Endothelial cell of umbilical vein (primary cell): ENCODE results near the gene PRPSAP1. TPM values are rescaled to one million over a fixed set of nuclear protein-coding genes. Genes with fewer than 3 reads are reported as not detected.

Experiments used
- BruUV-seq: library from RNA; stranded (reverse); fragments of 400-500 nt; replicated peaks from 2 replicates; lab custom pipeline; 2021; lab: Mats Ljungman, UMichigan
- CTCF ChIA-PET: fragments of 300-600, 350-600 bp; sonication (Branson Sonifier 250); formaldehyde crosslinking; loops from one replicate; lab custom pipeline; 2021; ENCODE audit warnings: antibody characterized with exemption, inconsistent platforms; lab: Charles Lee
- POLR2A ChIA-PET: fragments of 300-600, 350-600 bp; sonication (Branson Sonifier 250); formaldehyde crosslinking; loops from one replicate; lab custom pipeline; 2021; ENCODE audit warnings: antibody characterized with exemption, inconsistent platforms; lab: Charles Lee
- DNase-seq: peaks from one replicate; pipeline ENCODE4 v3.0.0-alpha.2; 2011; ENCODE audit warnings: low read depth, low spot score
- FAIRE-seq: peaks from 2 replicates; lab custom pipeline; 2011; peaks lifted over from hg19 to GRCh38; lab: Jason Lieb, UNC
- H2AFZ ChIP-seq: 2 replicates; pipeline ENCODE4 v1.6.0; 2012; ENCODE audit warnings: low read depth, low read length, control low read depth, inconsistent platforms
- H3K27ac ChIP-seq: 2 replicates; pipeline ENCODE4 v1.5.1; 2011; ENCODE audit warnings: low read depth, mild to moderate bottlenecking, control low read depth, low read length, moderate library complexity; ENCODE audit not compliant: insufficient read depth
- H3K27me3 ChIP-seq, 2 experiments: 2 replicates each; pipeline versions ENCODE4 v1.6.0 to v1.6.1; 2011; ENCODE audit warnings: low read length in 2 of 2, mixed read lengths in 1 of 2; ENCODE audit not compliant: control insufficient read depth in 2 of 2, insufficient read depth in 2 of 2
- H3K36me3 ChIP-seq, 2 experiments: 2 replicates in 1 of 2; 3 replicates in 1 of 2; pipeline ENCODE4 v1.5.1; 2011; ENCODE audit warnings: low read length in 2 of 2, mild to moderate bottlenecking in 1 of 2, moderate library complexity in 1 of 2; ENCODE audit not compliant: control insufficient read depth in 2 of 2, insufficient read depth in 2 of 2; ENCODE audit errors: extremely low read depth in 1 of 2
- H3K4me1 ChIP-seq: 3 replicates; pipeline ENCODE4 v1.5.1; 2011; ENCODE audit warnings: mild to moderate bottlenecking, low read length; ENCODE audit not compliant: control insufficient read depth, insufficient read depth; ENCODE audit errors: extremely low read depth
- H3K4me2 ChIP-seq: 2 replicates; pipeline ENCODE4 v1.6.1; 2011; ENCODE audit warnings: low read length, control low read depth, mixed read lengths; ENCODE audit not compliant: insufficient read depth
- H3K4me3 ChIP-seq, 3 experiments: fragments of 200-600 bp in 1 of 3; sonication (generic), shearing (Covaris generic) in 1 of 3; replicated peaks in 1 of 3; 2 replicates each; pipeline ENCODE4 v1.5.1; 2011 to 2016; ENCODE audit warnings: control low read depth in 3 of 3, low read length in 3 of 3, mild to moderate bottlenecking in 2 of 3, inconsistent platforms in 1 of 3, low read depth in 1 of 3, moderate library complexity in 1 of 3; ENCODE audit not compliant: insufficient read depth in 1 of 3
- H3K79me2 ChIP-seq: 2 replicates; pipeline ENCODE4 v1.6.0; 2012; ENCODE audit warnings: low read length, inconsistent platforms; ENCODE audit not compliant: control insufficient read depth, insufficient read depth
- H3K9ac ChIP-seq: replicated peaks from 2 replicates; pipeline ENCODE3; 2011; ENCODE audit warnings: low read length, control low read depth; ENCODE audit not compliant: insufficient read depth; ENCODE audit errors: extremely low read depth
- H3K9me1 ChIP-seq: replicated peaks from 3 replicates; pipeline ENCODE4 v1.6.0; 2011; ENCODE audit warnings: mild to moderate bottlenecking, low read length; ENCODE audit not compliant: control insufficient read depth, insufficient read depth; ENCODE audit errors: extremely low read depth
- H3K9me3 ChIP-seq: replicated peaks from 2 replicates; pipeline ENCODE4 v1.5.1; 2012; ENCODE audit warnings: low read length, inconsistent platforms; ENCODE audit not compliant: control insufficient read depth, insufficient read depth
- H4K20me1 ChIP-seq: replicated peaks from 2 replicates; pipeline ENCODE3; 2011; ENCODE audit warnings: mild to moderate bottlenecking, low read length; ENCODE audit not compliant: control insufficient read depth, insufficient read depth; ENCODE audit errors: extremely low read depth
- GATA2 ChIP-seq: IDR thresholded peaks from 2 replicates; pipeline ENCODE4 v1.7.0; 2011; ENCODE audit warnings: low read depth, mild to moderate bottlenecking, moderate library complexity, mixed read lengths, low read length; ENCODE audit not compliant: insufficient read length, insufficient read depth
- JUN ChIP-seq: IDR thresholded peaks from 2 replicates; pipeline ENCODE4 v1.6.1; 2011; ENCODE audit warnings: borderline replicate concordance, low read depth; ENCODE audit not compliant: insufficient read length, insufficient read depth
- MYC ChIP-seq: IDR thresholded peaks from one replicate; pipeline ENCODE4 v1.6.1; 2011; ENCODE audit warnings: mild to moderate bottlenecking, low read depth, low read length
- POLR2AphosphoS5 ChIP-seq: IDR thresholded peaks from 2 replicates; pipeline ENCODE4 v1.6.1; 2012; ENCODE audit warnings: low read depth, mild to moderate bottlenecking, control low read depth, low read length, moderate library complexity; ENCODE audit not compliant: insufficient read depth
- dilution Hi-C: fragments of 300-500 bp; cut with MboI; formaldehyde crosslinking; loops from one replicate; pipeline ENCODE4 v1.15.0; 2019; ENCODE audit warnings: low sequenced_read_pairs; ENCODE audit not compliant: extremely low pct_ligation_motif_present
- intact Hi-C: fragments of 100-400 bp; cut with micrococcal nuclease; formaldehyde crosslinking; loops from one replicate; pipeline ENCODE4 v1.10.0; 2022
- polyA plus RNA-seq, 4 experiments: library from polyadenylated mRNA; depleted of rRNA in 3 of 4; stranded (reverse) in 3 of 4; unstranded in 1 of 4; fragments of >200 nt; gene quantifications; 2 replicates each; pipeline versions ENCODE4 v1.2.1 to v1.2.3, GENCODE V29; 2011 to 2012; ENCODE audit warnings: missing spikeins in 1 of 4
- total RNA-seq: library from RNA; stranded (reverse); gene quantifications from 2 replicates; pipeline ENCODE4 v1.2.3, GENCODE V29; 2021
- TF ChIP-seq, protein P1 (sequence below), 2 donors: IDR thresholded peaks; 1 replicate in 1 of 2; 2 replicates in 1 of 2; pipeline ENCODE4 v1.5.1; 2011; ENCODE audit warnings: low read length in 2 of 2, mild to moderate bottlenecking in 2 of 2, moderate library complexity in 2 of 2, control low read depth in 1 of 2, inconsistent platforms in 1 of 2, low read depth in 1 of 2; ENCODE audit not compliant: insufficient read depth in 1 of 2; ENCODE audit errors: extremely low read depth in 1 of 2
- TF ChIP-seq, protein P2 (sequence below): IDR thresholded peaks from 2 replicates; pipeline ENCODE4 v1.6.1; 2011; ENCODE audit not compliant: insufficient read depth, insufficient read length

The PRPSAP1 gene
- total and polyA plus RNA-seq, 2 donors (not counting 3 experiments of a cell fraction or from before 2014, with no cell fraction given), result 90.2 to 123 TPM

DNA sequence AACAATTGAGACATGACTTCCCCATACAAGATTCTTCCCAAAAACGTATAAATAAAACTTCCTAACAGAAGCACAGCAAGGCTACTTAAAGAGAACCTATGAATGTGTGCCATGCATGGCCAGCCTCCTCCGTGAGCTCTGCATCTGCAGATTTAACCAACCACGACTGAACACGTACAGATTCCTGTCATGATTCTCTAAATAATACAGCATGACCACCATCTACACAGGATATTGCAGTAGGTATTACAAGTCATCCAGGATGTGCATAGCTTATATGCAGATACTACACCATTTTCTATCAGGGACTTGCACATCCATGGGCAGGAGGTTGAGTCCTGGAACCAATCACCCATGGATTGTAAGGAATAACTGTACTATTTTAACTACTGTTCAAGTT, 44.3 kb downstream of the PRPSAP1 start:
- Histone ChIP-seq H4K20me1 (no peaks in the 10 kb centered on the region), H3K9me3 (no peaks in the 10 kb centered on the region), H3K27me3 (no peaks in the 10 kb centered on the region), H3K4me3 (no peak overlapping the region), H3K9ac (no peak overlapping the region), H3K36me3 (peaks cover 15 to 19% of the 10 kb centered on the region in 2 experiments), H3K4me2 (no peak overlapping the region), H3K27ac (no peak overlapping the region), H3K4me1 (peaks cover 9% of the 10 kb centered on the region), H3K9me1 (no peaks in the 10 kb centered on the region), H3K79me2 (peaks cover 2% of the 10 kb centered on the region), H2AFZ (no peak overlapping the region)
- POLR2A ChIA-PET, result no interaction called here
- intact Hi-C loops (no loop called here), dilution Hi-C loops (no loop called here)
- CTCF ChIA-PET, result interaction anchor here (0.9 to 4.2 kb wide), 4 partner anchors 10 to 89 kb away, joined by 3 to 24 read pairs (median 4); no protein-coding TSS in a partner anchor
- no TSS peak for BruUV-seq
- FAIRE-seq (no peak), DNase-seq (no peak)
- TF ChIP-seq POLR2AphosphoS5 (no peak), GATA2 (no peak), JUN (no peak), MYC (no peak)
- TF ChIP-seq, protein P1, sequence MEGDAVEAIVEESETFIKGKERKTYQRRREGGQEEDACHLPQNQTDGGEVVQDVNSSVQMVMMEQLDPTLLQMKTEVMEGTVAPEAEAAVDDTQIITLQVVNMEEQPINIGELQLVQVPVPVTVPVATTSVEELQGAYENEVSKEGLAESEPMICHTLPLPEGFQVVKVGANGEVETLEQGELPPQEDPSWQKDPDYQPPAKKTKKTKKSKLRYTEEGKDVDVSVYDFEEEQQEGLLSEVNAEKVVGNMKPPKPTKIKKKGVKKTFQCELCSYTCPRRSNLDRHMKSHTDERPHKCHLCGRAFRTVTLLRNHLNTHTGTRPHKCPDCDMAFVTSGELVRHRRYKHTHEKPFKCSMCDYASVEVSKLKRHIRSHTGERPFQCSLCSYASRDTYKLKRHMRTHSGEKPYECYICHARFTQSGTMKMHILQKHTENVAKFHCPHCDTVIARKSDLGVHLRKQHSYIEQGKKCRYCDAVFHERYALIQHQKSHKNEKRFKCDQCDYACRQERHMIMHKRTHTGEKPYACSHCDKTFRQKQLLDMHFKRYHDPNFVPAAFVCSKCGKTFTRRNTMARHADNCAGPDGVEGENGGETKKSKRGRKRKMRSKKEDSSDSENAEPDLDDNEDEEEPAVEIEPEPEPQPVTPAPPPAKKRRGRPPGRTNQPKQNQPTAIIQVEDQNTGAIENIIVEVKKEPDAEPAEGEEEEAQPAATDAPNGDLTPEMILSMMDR (IDR thresholded peaks at IDR 0.05; ENCODE audit: extremely low read depth in 1 of 2, insufficient read depth in 1 of 2, low read depth in 1 of 2, low read length in 2 of 2), result no peak
- TF ChIP-seq, protein P2, sequence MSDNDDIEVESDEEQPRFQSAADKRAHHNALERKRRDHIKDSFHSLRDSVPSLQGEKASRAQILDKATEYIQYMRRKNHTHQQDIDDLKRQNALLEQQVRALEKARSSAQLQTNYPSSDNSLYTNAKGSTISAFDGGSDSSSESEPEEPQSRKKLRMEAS, result no peak
